Measurements from ENCODE around the gene CREB3L4. TPM values are rescaled to one million over a fixed set of nuclear protein-coding genes. Genes with fewer than 3 reads are reported as not detected.

The CREB3L4 gene
- total and polyA plus RNA-seq, 2 of the 13 experiments (the other 11 are each of a cell fraction or from before 2014, with no cell fraction given): 9.9 to 18.7 TPM

GRCh38 chr1:153967107-153967999 is at the start of gene CREB3L4 (continued):
- TF ChIP-seq ZBTB14 (CRISPR knock-in tag; IDR thresholded peaks at IDR 0.05): no peak
- no peak for TF ChIP-seq ATF6 (CRISPR knock-in tag; conservative IDR thresholded peaks at IDR 0.05)
- peak; percentile 95 for TF ChIP-seq ZNF605 (CRISPR knock-in tag; IDR thresholded peaks at IDR 0.05)
- peak; percentile 69; the same call in 1 of the 2 replicates for TF ChIP-seq MIXL1 (CRISPR knock-in tag; IDR thresholded peaks at IDR 0.05)
- no peak for TF ChIP-seq CBX2 (IDR thresholded peaks at IDR 0.05; ENCODE audit: low read depth, low read length)
- TF ChIP-seq CBX2 (CRISPR knock-in tag; IDR thresholded peaks at IDR 0.05; ENCODE audit: low read depth): no peak; the same call in 1 of the 2 replicates
- TF ChIP-seq AKAP8 (CRISPR knock-in tag; IDR thresholded peaks at IDR 0.05): peak; percentile 83
- TF ChIP-seq ARID5B (CRISPR knock-in tag; IDR thresholded peaks at IDR 0.05): peak; percentile 77
- peak; percentile 63; the same call in 1 of the 2 replicates for TF ChIP-seq RAD21 (CRISPR knock-in tag; IDR thresholded peaks at IDR 0.05)
- peak; percentile 49; the same call in 1 of the 2 replicates for TF ChIP-seq ZNF317 (CRISPR knock-in tag; IDR thresholded peaks at IDR 0.05)
- TF ChIP-seq ZSCAN31 (CRISPR knock-in tag; IDR thresholded peaks at IDR 0.05; ENCODE audit: low read depth): peak; percentile 89
- TF ChIP-seq TRIM22 (IDR thresholded peaks at IDR 0.05): no peak
- TF ChIP-seq ZNF562 (CRISPR knock-in tag; IDR thresholded peaks at IDR 0.05; ENCODE audit: borderline replicate concordance): no peak
- peak; percentile 85 for TF ChIP-seq KDM2A (CRISPR knock-in tag; IDR thresholded peaks at IDR 0.05; ENCODE audit: borderline replicate concordance, low read depth)
- peak; percentile 93 for TF ChIP-seq ETV6 (CRISPR knock-in tag; conservative IDR thresholded peaks at IDR 0.05)
- 0 out of 2 replicates have a peak, but pooled peaks have one; percentile 66 for TF ChIP-seq ARHGAP35 (CRISPR knock-in tag; IDR thresholded peaks at IDR 0.05; ENCODE audit: borderline replicate concordance)
- no peak for TF ChIP-seq HHEX (CRISPR knock-in tag; IDR thresholded peaks at IDR 0.05)
- no peak for TF ChIP-seq HNRNPK (IDR thresholded peaks at IDR 0.05; ENCODE audit: low read depth, low read length, poor library complexity, severe bottlenecking)
- peak; percentile 33; the same call in 1 of the 2 replicates for TF ChIP-seq MAZ (IDR thresholded peaks at IDR 0.05; ENCODE audit: borderline replicate concordance, low read depth, low read length)
- TF ChIP-seq MAZ (CRISPR knock-in tag; IDR thresholded peaks at IDR 0.05; ENCODE audit: low read depth): peak; percentile 88
- no peak for TF ChIP-seq ZNF775 (CRISPR knock-in tag; IDR thresholded peaks at IDR 0.05; ENCODE audit: borderline replicate concordance)
- TF ChIP-seq FOSL2 (CRISPR knock-in tag; IDR thresholded peaks at IDR 0.05): peak; percentile 40

Data from HepG2 (cell line).